DND-41 (cell line): ENCODE measurements around the gene ZDHHC16.

Experiments used
- CTCF ChIP-seq: IDR thresholded peaks from 2 replicates; pipeline ENCODE4 v1.5.1; 2012; ENCODE audit warnings: borderline replicate concordance, low read length, moderate library complexity, mild to moderate bottlenecking; ENCODE audit not compliant: poor library complexity, severe bottlenecking; ENCODE audit errors: extremely low read depth
- EZH2 ChIP-seq: IDR thresholded peaks from 3 replicates; pipeline ENCODE4 v1.6.1; 2012; ENCODE audit warnings: borderline replicate concordance, low read depth, mild to moderate bottlenecking, moderate library complexity, low read length, inconsistent platforms; ENCODE audit not compliant: severe bottlenecking

- TF ChIP-seq CTCF (no peak), EZH2 (no peak)
Measured at GRCh38 chr10:97479939-97480338, 34.0 kb downstream of the ZDHHC16 start.
